C4-2B (cell line): ENCODE measurements around the gene PPP4C.

Experiments used
- H3K27ac ChIP-seq: fragments of 450-650 bp; 2 replicates; pipeline ENCODE4 v1.5.1; 2017
- CTCF ChIP-seq: fragments of 450-650 bp; conservative IDR thresholded peaks from 2 replicates; pipeline ENCODE4 v1.5.1; 2017; ENCODE audit warnings: mild to moderate bottlenecking
- ZFX ChIP-seq: fragments of 450-650 bp; IDR thresholded peaks from 2 replicates; pipeline ENCODE4 v1.6.1; 2017

Gene PPP4C

DNA sequence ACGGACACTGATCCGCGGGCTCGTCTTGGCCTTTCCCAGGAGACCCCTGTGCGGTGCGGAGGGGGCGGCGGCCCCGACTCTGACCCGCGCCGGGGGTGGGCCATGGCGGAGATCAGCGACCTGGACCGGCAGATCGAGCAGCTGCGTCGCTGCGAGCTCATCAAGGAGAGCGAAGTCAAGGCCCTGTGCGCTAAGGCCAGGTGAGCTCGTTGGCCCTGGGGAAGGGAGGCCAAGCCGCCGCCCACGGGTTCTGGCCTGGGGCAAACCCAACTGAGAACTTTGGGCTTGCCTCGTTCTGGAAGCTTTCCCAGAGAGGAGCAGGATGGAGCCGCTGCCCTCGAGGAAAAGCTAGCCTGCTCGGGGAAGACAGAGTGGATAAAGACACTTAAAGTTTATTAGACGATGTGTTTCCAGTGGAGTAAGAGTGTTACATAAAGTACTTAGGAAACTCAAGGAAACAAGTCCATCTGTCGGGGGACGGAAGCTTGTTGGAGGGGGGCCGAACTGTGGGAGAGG, 540 bp downstream of the PPP4C start:
- H3K27ac ChIP-seq: peak overlapping the region; percentile 92
- TF ChIP-seq CTCF: no peak
- 0 out of 2 replicates have a peak, but pooled peaks have one; percentile 27 for TF ChIP-seq ZFX

DNA sequence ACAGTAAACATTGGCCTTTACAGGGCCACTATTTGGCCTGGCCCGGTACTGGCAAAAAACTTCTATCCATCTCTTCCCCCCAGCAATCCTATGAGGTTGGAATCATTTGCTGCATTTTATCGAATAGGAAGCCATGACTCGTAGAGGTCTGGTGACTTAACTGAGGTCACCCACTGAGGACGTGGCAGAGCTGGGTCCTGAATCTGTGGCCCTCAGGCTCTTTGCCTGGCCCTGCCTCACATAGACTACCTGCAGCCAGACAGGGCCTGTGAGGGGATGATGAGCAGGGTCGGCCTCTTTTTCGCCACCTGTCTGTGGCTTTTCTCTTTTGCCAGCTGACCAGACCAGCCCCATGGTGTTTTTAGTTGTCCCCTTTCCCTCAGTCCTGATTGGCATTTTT, 1.9 kb downstream of the PPP4C start:
- TF ChIP-seq CTCF (no peak), ZFX (no peak)
- H3K27ac ChIP-seq: no peak overlapping the region

GRCh38 chr16:30078744-30079143, 3.0 kb downstream of the PPP4C start:
- TF ChIP-seq ZFX (no peak), CTCF (no peak)

DNA sequence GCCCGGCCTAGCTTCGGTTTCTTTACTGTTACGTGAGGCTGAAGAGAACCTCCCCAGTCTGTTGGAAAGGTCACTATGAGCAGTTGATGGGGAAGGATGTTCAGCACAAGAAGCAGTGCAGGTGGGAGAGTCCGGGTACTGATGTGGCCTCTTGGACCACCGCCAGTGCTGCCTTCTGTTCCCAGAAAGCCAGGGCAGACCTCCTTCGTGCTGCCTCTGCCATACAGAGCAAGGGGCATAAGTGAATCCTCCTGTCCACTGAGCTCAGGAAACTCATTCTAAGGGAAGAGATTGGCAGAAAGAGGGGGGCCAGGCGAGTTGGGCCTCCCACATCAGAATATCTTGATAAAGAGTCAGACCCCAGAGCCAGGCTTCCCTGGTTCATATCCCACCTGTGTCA, 3.7 kb downstream of the PPP4C start:
- H3K27ac ChIP-seq: no peak overlapping the region
- TF ChIP-seq CTCF (no peak), ZFX (no peak)

More at GRCh38 chr16:30078744-30079143, 3.0 kb downstream of the PPP4C start:
- H3K27ac ChIP-seq: no peak overlapping the region

GRCh38 chr16:30082545-30083090, 6.8 kb downstream of the PPP4C start:
- no peak for TF ChIP-seq ZFX
- no peak; the same call in 1 of the 2 replicates for TF ChIP-seq CTCF

GRCh38 chr16:30083216-30084055, 7.6 kb downstream of the PPP4C start:
- H3K27ac ChIP-seq: no peak overlapping the region
- TF ChIP-seq ZFX: no peak
- no peak for TF ChIP-seq CTCF

More at GRCh38 chr16:30082545-30083090, 6.8 kb downstream of the PPP4C start:
- no peak overlapping the region for H3K27ac ChIP-seq
